HS-5 (cell line): ENCODE data around the gene IGSF21.
"Not testable (repeated sequence)": the region's sequence is repeated elsewhere in the genome, so short reads cannot be mapped to it uniquely, and the experiment has no call there.

Experiments
- DNase-seq: peaks from one replicate; pipeline ENCODE4 v3.0.0-alpha.2; 2012; ENCODE audit warnings: low read depth

Gene IGSF21

GRCh38 chr1:18145851-18146618 lies 38.4 kb downstream of the IGSF21 start:
- no peak for DNase-seq

GRCh38 chr1:18146886-18147285 lies 39.3 kb downstream of the IGSF21 start:
- DNase-seq: no peak

GRCh38 chr1:18147672-18148071 lies 40.1 kb downstream of the IGSF21 start:
- no peak for DNase-seq

- DNase-seq: no peak
Measured at GRCh38 chr1:18148461-18148860, 40.9 kb downstream of the IGSF21 start.

- DNase-seq: no peak
Measured at GRCh38 chr1:18149027-18149641, 41.5 kb downstream of the IGSF21 start.

GRCh38 chr1:18151436-18152122 lies 44.0 kb downstream of the IGSF21 start:
- DNase-seq: no peak

GRCh38 chr1:18154430-18155194 lies 47.0 kb downstream of the IGSF21 start:
- no peak for DNase-seq

- DNase-seq: no peak
Measured at GRCh38 chr1:18155881-18156385, 48.3 kb downstream of the IGSF21 start.

- no peak for DNase-seq
Measured at GRCh38 chr1:18157352-18157751, 49.8 kb downstream of the IGSF21 start.

- no peak for DNase-seq
Measured at GRCh38 chr1:18157968-18158367, 50.4 kb downstream of the IGSF21 start.

GRCh38 chr1:18158714-18159113 lies 51.1 kb downstream of the IGSF21 start:
- no peak for DNase-seq

GRCh38 chr1:18160290-18160942 lies 52.8 kb downstream of the IGSF21 start:
- DNase-seq: no peak

- DNase-seq: no peak
Measured at GRCh38 chr1:18161690-18162089, 54.1 kb downstream of the IGSF21 start.

- DNase-seq: not testable (repeated sequence)
Measured at GRCh38 chr1:18165640-18166039, 58.0 kb downstream of the IGSF21 start.

GRCh38 chr1:18166341-18166740 lies 58.7 kb downstream of the IGSF21 start:
- DNase-seq: no peak

- no peak for DNase-seq
Measured at GRCh38 chr1:18166929-18167328, 59.3 kb downstream of the IGSF21 start.

- no peak for DNase-seq
Measured at GRCh38 chr1:18170444-18170843, 62.8 kb downstream of the IGSF21 start.

GRCh38 chr1:18174037-18174436 lies 66.4 kb downstream of the IGSF21 start:
- DNase-seq: no peak

GRCh38 chr1:18175051-18175450 lies 67.5 kb downstream of the IGSF21 start:
- DNase-seq: no peak

- DNase-seq: no peak
Measured at GRCh38 chr1:18175530-18176377, 68.2 kb downstream of the IGSF21 start.

GRCh38 chr1:18176619-18177018 lies 69.0 kb downstream of the IGSF21 start:
- DNase-seq: no peak
